ENCODE data around the gene MBD3L3. TPM values are rescaled to one million over a fixed set of nuclear protein-coding genes. Genes with fewer than 3 reads are reported as not detected.
"Not testable (repeated sequence)": the region's sequence is repeated elsewhere in the genome, so short reads cannot be mapped to it uniquely, and the experiment has no call there.

MBD3L3 gene
- total and polyA plus RNA-seq, 2 experiments from 2014 or later: not detected

DNA sequence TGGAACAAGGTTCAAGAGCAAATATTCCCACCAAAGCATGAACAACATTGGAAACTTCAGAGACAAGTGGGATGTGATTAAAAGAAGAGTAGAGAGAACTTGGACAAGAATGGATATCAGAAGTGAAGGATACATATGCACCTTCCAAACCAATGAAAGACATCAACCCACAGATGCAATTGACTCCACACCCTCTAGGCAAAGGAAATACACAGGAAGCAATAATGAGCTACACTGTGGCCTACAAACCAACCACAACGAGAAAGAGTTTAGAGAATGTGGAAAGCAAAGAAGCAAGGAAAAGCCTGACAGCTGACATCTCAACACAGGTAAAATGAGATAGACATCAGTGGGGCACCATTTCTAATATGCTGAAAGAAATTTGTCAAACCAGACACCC is 29.7 kb downstream of the MBD3L3 start:
- H4K20me1 ChIP-seq (ENCODE audit: insufficient read depth); H3K27me3 ChIP-seq (replicated peaks; ENCODE audit: insufficient read depth); H3K9me2 ChIP-seq (ENCODE audit: insufficient read depth); H3K79me2 ChIP-seq (ENCODE audit: insufficient read depth); H3K27ac ChIP-seq; DNase-seq; H3K4me1 ChIP-seq (ENCODE audit: insufficient read depth); H3K36me3 ChIP-seq (ENCODE audit: low read depth); H2AFZ ChIP-seq; H3K4me2 ChIP-seq (ENCODE audit: unreplicated experiment); H3F3A ChIP-seq (ENCODE audit: insufficient read depth); H3K9me3 ChIP-seq (ENCODE audit: low read depth); in situ Hi-C loops (cut with MboI); H3K9ac ChIP-seq; H3K4me3 ChIP-seq: not testable (repeated sequence)
- no CpG with 5 or more reads among the region's 1 CpG for WGBS, 2 experiments (ENCODE audit: low coverage in 1 of 2, low lambda C conversion rate in 2 of 2, missing lambda C conversion rate in 2 of 2)

DNA sequence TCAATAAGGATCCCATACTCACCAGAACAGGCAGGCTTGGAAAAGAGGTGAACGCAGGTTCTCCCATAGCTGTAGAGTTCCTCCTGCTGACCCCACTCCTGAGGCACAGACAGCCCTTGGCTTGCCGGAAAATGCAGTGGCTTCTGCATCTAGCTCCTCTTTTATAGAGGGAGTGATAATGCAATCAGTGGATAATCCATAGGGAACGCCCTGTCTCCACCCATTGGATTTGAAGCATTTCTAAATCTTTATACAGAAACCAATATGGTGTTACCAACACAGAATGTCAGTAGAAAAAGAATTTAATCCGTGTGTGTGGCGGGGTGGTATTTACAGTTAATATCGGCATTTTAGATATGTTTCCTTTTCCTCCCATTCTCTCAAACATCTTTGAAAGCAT is 37.1 kb downstream of the MBD3L3 start, which contains the start of gene MBD3L2B:
TSS of gene MBD3L2B (minus strand) at position 101 of the 400 bp plus-strand sequence. CDS start at position 67, 34 bp downstream.
- DNase-seq; H3F3A ChIP-seq (ENCODE audit: insufficient read depth); H3K9ac ChIP-seq; H3K4me3 ChIP-seq; H3K4me2 ChIP-seq (ENCODE audit: unreplicated experiment); H3K36me3 ChIP-seq (ENCODE audit: low read depth); H3K27ac ChIP-seq; H3K9me3 ChIP-seq (ENCODE audit: low read depth); H2AFZ ChIP-seq; H3K79me2 ChIP-seq (ENCODE audit: insufficient read depth); H3K4me1 ChIP-seq (ENCODE audit: insufficient read depth); H3K27me3 ChIP-seq (replicated peaks; ENCODE audit: insufficient read depth); H3K9me2 ChIP-seq (ENCODE audit: insufficient read depth); H4K20me1 ChIP-seq (ENCODE audit: insufficient read depth); in situ Hi-C loops (cut with MboI): not testable (repeated sequence)
- no CpG with 5 or more reads among the region's 6 CpGs for WGBS, 2 experiments (ENCODE audit: low coverage in 1 of 2, low lambda C conversion rate in 2 of 2, missing lambda C conversion rate in 2 of 2)

DNA sequence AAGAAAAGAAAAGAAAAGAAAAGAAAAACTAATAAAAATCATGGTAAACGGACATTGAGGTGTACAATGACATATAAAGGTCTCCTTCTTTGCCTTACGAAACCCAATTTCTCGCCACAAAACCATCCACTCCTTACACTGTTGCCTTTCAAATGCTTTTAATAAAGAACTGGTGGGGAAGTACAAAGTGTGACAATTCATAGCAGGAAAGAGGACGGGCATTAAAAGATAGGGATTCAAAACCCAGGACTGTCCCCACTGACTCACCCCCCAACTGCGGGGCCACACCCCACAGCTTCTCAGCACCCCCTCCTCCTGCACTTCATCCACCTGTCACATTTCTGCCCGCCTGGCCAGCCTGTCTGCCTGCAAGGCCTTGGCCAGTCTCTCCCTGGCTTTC is 39.6 kb downstream of the MBD3L3 start:
- Histone ChIP-seq H3K27me3 (replicated peaks; ENCODE audit: insufficient read depth) (0 out of 2 replicates have a peak, but pooled peaks cover 4% of the 10 kb centered on the region), H3K4me3 (no peak overlapping the region), H3K36me3 (ENCODE audit: low read depth) (no peaks in the 10 kb centered on the region), H3K9ac (no peak overlapping the region), H3F3A (ENCODE audit: insufficient read depth) (peaks cover 1% of the 10 kb centered on the region; the same call in 1 of the 2 replicates), H3K4me2 (ENCODE audit: unreplicated experiment) (no peak overlapping the region), H3K4me1 (ENCODE audit: insufficient read depth) (no peaks in the 10 kb centered on the region), H3K9me2 (ENCODE audit: insufficient read depth) (no peaks in the 10 kb centered on the region), H3K9me3 (ENCODE audit: low read depth) (no peaks in the 10 kb centered on the region), H3K79me2 (ENCODE audit: insufficient read depth) (no peaks in the 10 kb centered on the region), H4K20me1 (ENCODE audit: insufficient read depth) (no peaks in the 10 kb centered on the region), H3K27ac (no peak overlapping the region), H2AFZ (no peak overlapping the region)
- 46 to 50% methylated on average over 6 of the region's 6 CpGs for WGBS, 2 experiments (ENCODE audit: low coverage in 1 of 2, low lambda C conversion rate in 2 of 2, missing lambda C conversion rate in 2 of 2)
- DNase-seq: no peak
- in situ Hi-C loops (cut with MboI): no loop called here
- TF ChIP-seq EZH2phosphoT487 (IDR thresholded peaks at IDR 0.05; ENCODE audit: insufficient read depth, low read depth): no peak
- TF ChIP-seq EZH2 (IDR thresholded peaks at IDR 0.05; ENCODE audit: insufficient read depth, poor library complexity, severe bottlenecking): no peak

DNA sequence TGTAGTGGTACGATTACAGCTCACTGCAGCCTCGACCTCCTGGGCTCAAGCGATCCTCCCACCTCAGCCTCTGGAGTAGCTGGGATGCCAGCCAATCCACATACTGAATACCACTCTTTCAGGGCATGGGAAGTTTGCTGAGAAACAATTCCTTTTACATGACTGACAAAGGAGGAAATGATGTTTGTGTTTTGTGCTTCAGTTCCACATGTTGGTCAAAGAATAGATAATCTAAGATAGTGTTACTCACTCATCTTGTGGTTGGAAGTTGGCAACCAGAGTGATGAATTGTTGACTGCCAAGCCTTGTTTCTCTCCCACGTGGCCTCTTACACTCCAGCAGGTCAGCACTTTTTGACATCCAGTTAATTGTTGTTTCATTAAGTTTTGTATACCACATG is 44.8 kb downstream of the MBD3L3 start:
- DNase-seq: peak; percentile 42
- H3K27me3 ChIP-seq (replicated peaks; ENCODE audit: insufficient read depth): 0 out of 2 replicates have a peak, but pooled peaks cover 4% of the 10 kb centered on the region
- no peak overlapping the region for H3K4me2 ChIP-seq (ENCODE audit: unreplicated experiment)
- no peaks in the 10 kb centered on the region for H3K9me3 ChIP-seq (ENCODE audit: low read depth)
- no peak overlapping the region for H2AFZ ChIP-seq
- TF ChIP-seq EZH2phosphoT487 (IDR thresholded peaks at IDR 0.05; ENCODE audit: insufficient read depth, low read depth): no peak
- TF ChIP-seq EZH2 (IDR thresholded peaks at IDR 0.05; ENCODE audit: insufficient read depth, poor library complexity, severe bottlenecking): no peak
- no peak overlapping the region for H3K4me3 ChIP-seq
- no peaks in the 10 kb centered on the region for H3K36me3 ChIP-seq (ENCODE audit: low read depth)
- H3K27ac ChIP-seq: no peak overlapping the region
- peaks cover 9% of the 10 kb centered on the region; the same call in 1 of the 2 replicates for H3F3A ChIP-seq (ENCODE audit: insufficient read depth)
- no peaks in the 10 kb centered on the region for H3K79me2 ChIP-seq (ENCODE audit: insufficient read depth)
- H3K9ac ChIP-seq: no peak overlapping the region
- H3K4me1 ChIP-seq (ENCODE audit: insufficient read depth): no peaks in the 10 kb centered on the region
- H3K9me2 ChIP-seq (ENCODE audit: insufficient read depth): no peaks in the 10 kb centered on the region
- H4K20me1 ChIP-seq (ENCODE audit: insufficient read depth): no peaks in the 10 kb centered on the region
- in situ Hi-C loops (cut with MboI): no loop called here
- 50 to 57% methylated on average over 4 of the region's 4 CpGs for WGBS, 2 experiments (ENCODE audit: low coverage in 1 of 2, low lambda C conversion rate in 2 of 2, missing lambda C conversion rate in 2 of 2)

Measured in GM23248 (cell line).